ENCODE results near the gene HLA-DQA2.

GRCh38 chr6:32718879-32719278, 22.3 kb upstream of the HLA-DQA2 start:
- TF ChIP-seq CTCF (IDR thresholded peaks at IDR 0.05) (no peak), EP300 (IDR thresholded peaks at IDR 0.05) (no peak), POLR2AphosphoS5 (IDR thresholded peaks at IDR 0.05) (no peak), POLR2A (IDR thresholded peaks at IDR 0.05; ENCODE audit: low read depth) (no peak)
